ENCODE measurements around the gene C1QL4. TPM values are rescaled to one million over a fixed set of nuclear protein-coding genes. Genes with fewer than 3 reads are reported as not detected.

C1QL4 gene
- polyA plus RNA-seq, 1 donor (not counting 4 experiments of a cell fraction or from before 2014, with no cell fraction given) = 0.07 TPM

GRCh38 chr12:49294804-49295081 is 42.2 kb downstream of the C1QL4 start:
- peaks cover 47% of the 10 kb centered on the region for H3K27me3 ChIP-seq (ENCODE audit: control insufficient read depth, extremely low read depth, insufficient read depth, low read length)
- H3K79me2 ChIP-seq (ENCODE audit: control insufficient read depth, insufficient read depth, low read length) = no peaks in the 10 kb centered on the region
- no peaks in the 10 kb centered on the region for H3K9me1 ChIP-seq (ENCODE audit: control insufficient read depth, extremely low read depth, insufficient read depth, low read length)
- TF ChIP-seq EZH2 (IDR thresholded peaks at IDR 0.05; ENCODE audit: low read length) = no peak
- no peak for TF ChIP-seq CTCF (optimal IDR thresholded peaks at IDR 0.05 in 1 of 3, IDR thresholded peaks at IDR 0.05 in 1 of 3, conservative IDR thresholded peaks at IDR 0.05 in 1 of 3; ENCODE audit: extremely low read depth in 1 of 3, insufficient read depth in 2 of 3, low read length in 3 of 3)
- H3K36me3 ChIP-seq (ENCODE audit: control insufficient read depth in 2 of 2, extremely low read depth in 1 of 2, insufficient read depth in 2 of 2, low read length in 2 of 2) = no peaks in the 10 kb centered on the region
- FAIRE-seq = no peak
- no peaks in the 10 kb centered on the region for H3K9me3 ChIP-seq (ENCODE audit: control insufficient read depth, low read depth, low read length)
- DNase-seq (ENCODE audit: low read depth, low spot score) = no peak
- H3K9ac ChIP-seq (ENCODE audit: control insufficient read depth, extremely low read depth, insufficient read depth, low read length) = no peak overlapping the region
- H3K4me3 ChIP-seq (ENCODE audit: control insufficient read depth in 2 of 3, extremely low read depth in 1 of 3, insufficient read depth in 2 of 3, low read depth in 1 of 3, low read length in 3 of 3) = no peak overlapping the region
- dilution Hi-C loops (cut with MboI; ENCODE audit: extremely low pct_ligation_motif_present, low sequenced_read_pairs) = no loop called here
- H3K4me2 ChIP-seq (ENCODE audit: control insufficient read depth, extremely low read depth, insufficient read depth, low read depth, low read length) = no peak overlapping the region
- H4K20me1 ChIP-seq (ENCODE audit: control insufficient read depth, extremely low read depth, insufficient read depth, low read length) = no peaks in the 10 kb centered on the region
- H3K27ac ChIP-seq (ENCODE audit: control insufficient read depth, insufficient read depth, low read length) = no peak overlapping the region
- H2AFZ ChIP-seq (ENCODE audit: control insufficient read depth, low read length) = no peak overlapping the region
- peaks cover 13% of the 10 kb centered on the region for H3K4me1 ChIP-seq (ENCODE audit: control insufficient read depth, extremely low read depth, insufficient read depth, low read length)

DNA sequence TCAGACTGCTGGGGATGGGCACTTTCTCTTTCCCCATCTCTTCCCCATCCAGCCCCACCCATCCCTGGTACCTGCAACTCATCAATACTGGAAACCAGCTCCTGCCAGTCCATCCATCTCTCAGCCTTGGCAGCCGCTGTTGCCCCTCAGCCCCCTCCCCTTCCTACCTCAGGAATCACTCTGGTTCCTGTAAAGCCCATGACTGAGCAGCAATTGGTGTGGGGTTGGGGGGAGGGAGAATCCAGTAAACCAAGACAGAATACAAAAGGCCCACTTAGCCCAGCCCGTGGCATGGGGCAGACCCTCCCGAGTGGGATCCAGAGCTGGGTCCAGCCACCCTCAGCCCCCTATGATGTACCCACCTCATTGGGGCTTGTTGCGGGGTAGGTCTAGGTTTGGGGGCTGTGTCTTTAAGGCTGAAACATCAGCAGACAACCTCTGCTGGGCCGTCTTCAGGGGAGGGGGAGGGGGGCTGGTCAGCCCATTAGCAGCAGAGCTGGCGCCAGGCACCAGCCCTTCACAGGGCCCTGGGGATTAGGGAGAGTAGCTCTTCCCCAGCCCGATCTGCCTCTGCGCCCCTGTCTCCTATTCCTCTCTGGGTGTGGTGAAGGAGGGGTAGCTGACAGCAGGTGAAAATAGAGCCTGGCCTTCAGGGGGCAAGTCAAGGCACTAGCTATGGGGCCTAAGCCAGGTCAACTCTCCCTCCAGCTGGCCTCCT is 42.7 kb downstream of the C1QL4 start:
- dilution Hi-C loops (cut with MboI; ENCODE audit: extremely low pct_ligation_motif_present, low sequenced_read_pairs) = no loop called here
- DNase-seq (ENCODE audit: low read depth, low spot score) = no peak
- TF ChIP-seq EZH2 (IDR thresholded peaks at IDR 0.05; ENCODE audit: low read length) (no peak), CTCF (optimal IDR thresholded peaks at IDR 0.05 in 1 of 3, IDR thresholded peaks at IDR 0.05 in 1 of 3, conservative IDR thresholded peaks at IDR 0.05 in 1 of 3; ENCODE audit: extremely low read depth in 1 of 3, insufficient read depth in 2 of 3, low read length in 3 of 3) (no peak)
- no peaks in the 10 kb centered on the region for H4K20me1 ChIP-seq (ENCODE audit: control insufficient read depth, extremely low read depth, insufficient read depth, low read length)
- H3K9ac ChIP-seq (ENCODE audit: control insufficient read depth, extremely low read depth, insufficient read depth, low read length) = no peak overlapping the region
- H3K4me1 ChIP-seq (ENCODE audit: control insufficient read depth, extremely low read depth, insufficient read depth, low read length) = peaks cover 13% of the 10 kb centered on the region
- H3K4me3 ChIP-seq (ENCODE audit: control insufficient read depth in 2 of 3, extremely low read depth in 1 of 3, insufficient read depth in 2 of 3, low read depth in 1 of 3, low read length in 3 of 3) = no peak overlapping the region
- peaks cover 47% of the 10 kb centered on the region for H3K27me3 ChIP-seq (ENCODE audit: control insufficient read depth, extremely low read depth, insufficient read depth, low read length)
- H3K9me3 ChIP-seq (ENCODE audit: control insufficient read depth, low read depth, low read length) = no peaks in the 10 kb centered on the region
- no peak overlapping the region for H3K27ac ChIP-seq (ENCODE audit: control insufficient read depth, insufficient read depth, low read length)
- H2AFZ ChIP-seq (ENCODE audit: control insufficient read depth, low read length) = no peak overlapping the region
- FAIRE-seq = no peak
- H3K79me2 ChIP-seq (ENCODE audit: control insufficient read depth, insufficient read depth, low read length) = no peaks in the 10 kb centered on the region
- H3K9me1 ChIP-seq (ENCODE audit: control insufficient read depth, extremely low read depth, insufficient read depth, low read length) = no peaks in the 10 kb centered on the region
- H3K4me2 ChIP-seq (ENCODE audit: control insufficient read depth, extremely low read depth, insufficient read depth, low read depth, low read length) = no peak overlapping the region
- H3K36me3 ChIP-seq (ENCODE audit: control insufficient read depth in 2 of 2, extremely low read depth in 1 of 2, insufficient read depth in 2 of 2, low read length in 2 of 2) = no peaks in the 10 kb centered on the region

Measured in keratinocyte (primary cell).